Measurements from ENCODE around the gene THAP7.

- TF ChIP-seq TBL1XR1 (IDR thresholded peaks at IDR 0.05; ENCODE audit: borderline replicate concordance, low read length, partially characterized antibody) (no peak), ZZZ3 (CRISPR knock-in tag; IDR thresholded peaks at IDR 0.05; ENCODE audit: borderline replicate concordance) (no peak), ZNF274 (CRISPR knock-in tag; IDR thresholded peaks at IDR 0.05) (no peak)
Measured at GRCh38 chr22:20975541-20976290, 26.2 kb downstream of the THAP7 start.
